ENCODE data around the gene SMTNL1. TPM values are rescaled to one million over a fixed set of nuclear protein-coding genes. Genes with fewer than 3 reads are reported as not detected.

The SMTNL1 gene
- total RNA-seq, 1 experiment from 2014 or later: not detected

DNA sequence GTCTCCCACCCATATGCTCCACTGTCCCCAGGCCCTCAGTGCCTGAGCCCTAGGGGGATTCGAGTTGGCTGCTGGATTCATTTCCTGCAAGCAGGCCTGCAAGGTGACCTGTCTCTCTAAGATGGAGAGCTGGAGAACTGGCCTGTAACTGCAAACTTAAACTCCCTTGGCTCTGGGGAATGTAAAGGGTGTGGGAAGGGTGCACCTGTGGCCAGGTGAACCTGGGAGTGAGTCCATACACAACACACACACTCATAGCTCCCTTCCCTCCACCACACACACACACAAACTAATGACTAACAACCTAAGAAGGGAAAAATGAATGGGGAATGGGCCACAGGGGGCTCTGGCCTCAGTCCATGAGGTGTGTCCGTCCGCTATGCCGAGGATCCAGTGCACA lies 14.5 kb downstream of the SMTNL1 start:
- H3K36me3 Mint-ChIP-seq (ENCODE audit: insufficient read depth in 1 of 3, low read depth in 3 of 3): peaks cover 6 to 53% (median 35%) of the 10 kb centered on the region in 3 experiments; a peak in 6 of 7 replicates
- Histone ChIP-seq H2BK12ac (ENCODE audit: insufficient read length, low read depth, low read length) (no peak overlapping the region), H4K20me1 (ENCODE audit: control insufficient read depth, insufficient read depth, insufficient read length) (no peaks in the 10 kb centered on the region), H2AFZ (ENCODE audit: low read length) (no peak overlapping the region), H3K9ac (ENCODE audit: extremely low read depth, insufficient read length, low read length) (no peak overlapping the region), H3K9me3 (ENCODE audit: control insufficient read depth, low read depth, low read length) (no peaks in the 10 kb centered on the region), H3K4me2 (ENCODE audit: insufficient read depth, insufficient read length, low read length) (no peak overlapping the region), H2BK20ac (ENCODE audit: low read depth, low read length, poor library complexity, severe bottlenecking) (no peak overlapping the region), H4K8ac (replicated peaks; ENCODE audit: insufficient read length, low read depth, low read length) (no peak overlapping the region), H3K56ac (ENCODE audit: insufficient read length, low read depth, low read length) (no peak overlapping the region), H2BK15ac (ENCODE audit: low read depth, low read length) (no peak overlapping the region), H3K14ac (ENCODE audit: insufficient read depth, low read length) (no peak overlapping the region), H3K23me2 (ENCODE audit: insufficient read length, low read depth, low read length, poor library complexity, severe bottlenecking) (no peaks in the 10 kb centered on the region), H3K23ac (ENCODE audit: insufficient read length, low read depth, low read length) (no peak overlapping the region), H3T11ph (ENCODE audit: low read length) (no peak overlapping the region), H3K4ac (ENCODE audit: low read depth, low read length) (no peak overlapping the region), H3K27ac (ENCODE audit: insufficient read length, low read depth, low read length) (no peak overlapping the region), H2AK5ac (ENCODE audit: insufficient read length, low read length) (no peak overlapping the region), H3K18ac (ENCODE audit: insufficient read length, low read depth, low read length) (no peak overlapping the region), H2BK5ac (ENCODE audit: insufficient read length, low read length) (no peak overlapping the region), H3K79me2 (ENCODE audit: insufficient read depth, low read length) (no peaks in the 10 kb centered on the region), H2BK120ac (ENCODE audit: low read depth, low read length, poor library complexity, severe bottlenecking) (no peak overlapping the region), H4K5ac (ENCODE audit: insufficient read length, low read depth, low read length) (no peak overlapping the region), H3K79me1 (ENCODE audit: insufficient read depth, low read depth, low read length, poor library complexity, severe bottlenecking) (no peaks in the 10 kb centered on the region), H4K91ac (ENCODE audit: insufficient read length, low read depth, low read length) (no peak overlapping the region), H3K27me3 (ENCODE audit: insufficient read depth, low read length) (no peaks in the 10 kb centered on the region), H3K4me1 (ENCODE audit: insufficient read depth, low read length) (no peaks in the 10 kb centered on the region; the same call in 1 of the 2 replicates)
- no peak for DNase-seq
- no CpG with 5 or more reads among the region's 4 CpGs for WGBS (ENCODE audit: extremely low coverage, insufficient read length, low lambda C conversion rate)
- no peaks in the 10 kb centered on the region; the same call in 1 of the 2 replicates for H3K27me3 Mint-ChIP-seq (ENCODE audit: low read depth)
- H3K4me1 Mint-ChIP-seq: peaks cover 13 to 17% of the 10 kb centered on the region in 2 experiments
- TF ChIP-seq, protein P1, sequence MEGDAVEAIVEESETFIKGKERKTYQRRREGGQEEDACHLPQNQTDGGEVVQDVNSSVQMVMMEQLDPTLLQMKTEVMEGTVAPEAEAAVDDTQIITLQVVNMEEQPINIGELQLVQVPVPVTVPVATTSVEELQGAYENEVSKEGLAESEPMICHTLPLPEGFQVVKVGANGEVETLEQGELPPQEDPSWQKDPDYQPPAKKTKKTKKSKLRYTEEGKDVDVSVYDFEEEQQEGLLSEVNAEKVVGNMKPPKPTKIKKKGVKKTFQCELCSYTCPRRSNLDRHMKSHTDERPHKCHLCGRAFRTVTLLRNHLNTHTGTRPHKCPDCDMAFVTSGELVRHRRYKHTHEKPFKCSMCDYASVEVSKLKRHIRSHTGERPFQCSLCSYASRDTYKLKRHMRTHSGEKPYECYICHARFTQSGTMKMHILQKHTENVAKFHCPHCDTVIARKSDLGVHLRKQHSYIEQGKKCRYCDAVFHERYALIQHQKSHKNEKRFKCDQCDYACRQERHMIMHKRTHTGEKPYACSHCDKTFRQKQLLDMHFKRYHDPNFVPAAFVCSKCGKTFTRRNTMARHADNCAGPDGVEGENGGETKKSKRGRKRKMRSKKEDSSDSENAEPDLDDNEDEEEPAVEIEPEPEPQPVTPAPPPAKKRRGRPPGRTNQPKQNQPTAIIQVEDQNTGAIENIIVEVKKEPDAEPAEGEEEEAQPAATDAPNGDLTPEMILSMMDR (conservative IDR thresholded peaks at IDR 0.05): no peak
- H3K4me3 Mint-ChIP-seq: no peak overlapping the region
- H3K9me3 Mint-ChIP-seq: no peaks in the 10 kb centered on the region
- H3K27ac Mint-ChIP-seq: no peak overlapping the region; a peak in 1 of 7 replicates

Data from H9 (cell line).